ENCODE results near the gene GNB3. TPM values are rescaled to one million over a fixed set of nuclear protein-coding genes. Genes with fewer than 3 reads are reported as not detected.
A peak's percentile ranks its signal among the peaks of the same experiment; 100 is the strongest.

The GNB3 gene
- total and polyA plus RNA-seq, 2 of the 4 experiments (the other 2 are of a cell fraction), result 0.72 to 20.5 TPM

- no peak overlapping the region for H4K5ac ChIP-seq (ENCODE audit: low read depth, low read length)
- H2BK120ac ChIP-seq (ENCODE audit: low read depth, low read length), result no peak overlapping the region
- no peak overlapping the region for H3K18ac ChIP-seq (ENCODE audit: low read depth, low read length)
- peaks cover 2% of the 10 kb centered on the region; the same call in 1 of the 2 replicates for H3K27me3 ChIP-seq (ENCODE audit: control insufficient read depth, insufficient read depth, low read length)
- H3K4me2 ChIP-seq (ENCODE audit: low read depth, low read length), result no peak overlapping the region
- H2AK5ac ChIP-seq (ENCODE audit: low read depth, low read length), result peak overlapping the region; percentile 22
- CTCF ChIA-PET, result no interaction called here
- no peak overlapping the region for H3K4me3 ChIP-seq (ENCODE audit: insufficient read depth, low read depth, low read length)
- H3K9me3 ChIP-seq (ENCODE audit: control insufficient read depth, insufficient read depth, low read length), result no peaks in the 10 kb centered on the region
- POLR2A ChIA-PET (ENCODE audit: unreplicated experiment), result no interaction called here
- H3K27ac ChIP-seq (ENCODE audit: insufficient read depth, low read length), result no peak overlapping the region
- H4K8ac ChIP-seq (ENCODE audit: low read depth in 2 of 2, low read length in 2 of 2), result no peak overlapping the region
- H2AK9ac ChIP-seq (replicated peaks; ENCODE audit: low read depth, low read length, poor library complexity), result peak overlapping the region; percentile 93
- no peak overlapping the region for H3K9ac ChIP-seq (ENCODE audit: low read depth, low read length)
- peaks cover 9% of the 10 kb centered on the region for H3K36me3 ChIP-seq (ENCODE audit: control insufficient read depth, insufficient read depth, low read length)
- WGBS, 2 experiments (ENCODE audit: extremely low coverage in 2 of 2, insufficient read length in 1 of 2), result 92% methylated on average over 8 of the region's 17 CpGs; no CpG with 5 or more reads in 1 of the 2 experiments
- no TSS peak for BruUV-seq (replicated peaks)
- no peak overlapping the region for H2BK20ac ChIP-seq (ENCODE audit: low read depth, low read length)
- dilution Hi-C loops (cut with HindIII; ENCODE audit: low sequenced_read_pairs, unreplicated experiment), result no loop called here
- H3K56ac ChIP-seq (ENCODE audit: extremely low read depth, insufficient read depth, low read length), result no peak overlapping the region
- no peak overlapping the region for H3K23ac ChIP-seq (ENCODE audit: low read depth, low read length)
- H2BK15ac ChIP-seq (ENCODE audit: low read depth, low read length), result no peak overlapping the region
- ATAC-seq (ENCODE audit: low read depth), result no peak
- in situ Hi-C loops (cut with MboI; ENCODE audit: low sequenced_read_pairs), result loop anchor here (5.0 to 10.0 kb wide), 2 partner anchors 74 to 211 kb away; partner anchors contain the start of gene MLF2
- peaks cover 11 to 54% of the 10 kb centered on the region in 2 experiments; a peak in 3 of 4 replicates for H3K79me1 ChIP-seq (ENCODE audit: low read depth in 1 of 2, low read length in 2 of 2)
- no peak for DNase-seq
- H3K14ac ChIP-seq (replicated peaks; ENCODE audit: low read depth, low read length), result no peak overlapping the region
- intact Hi-C loops (cut with micrococcal nuclease), result loop anchor here (5.0 kb wide), 1 partner anchor 139 kb away; the partner anchor contains the start of gene ZNF384
- no peak overlapping the region for H2AFZ ChIP-seq (replicated peaks; ENCODE audit: low read length, poor library complexity)
- peaks cover 6% of the 10 kb centered on the region for H3K9me1 ChIP-seq (ENCODE audit: insufficient read depth, low read length)
- peaks cover 9% of the 10 kb centered on the region; the same call in 1 of the 2 replicates for H4K20me1 ChIP-seq (ENCODE audit: insufficient read depth, low read length)
- H3K4ac ChIP-seq (ENCODE audit: low read depth, low read length), result no peak overlapping the region
- TF ChIP-seq SMC3 (IDR thresholded peaks at IDR 0.05; ENCODE audit: low read depth, low read length), result no peak
- TF ChIP-seq MAFK (IDR thresholded peaks at IDR 0.05; ENCODE audit: low read depth, low read length), result no peak
- TF ChIP-seq MAZ (IDR thresholded peaks at IDR 0.05; ENCODE audit: borderline replicate concordance, low read depth, low read length), result no peak
- TF ChIP-seq POLR2A (IDR thresholded peaks at IDR 0.05; ENCODE audit: low read depth, low read length), result no peak
- no peak for TF ChIP-seq FOS (IDR thresholded peaks at IDR 0.05; ENCODE audit: low read depth, low read length)
- no peak for TF ChIP-seq USF2 (IDR thresholded peaks at IDR 0.05; ENCODE audit: low read depth, low read length)
- TF ChIP-seq CTCF (conservative IDR thresholded peaks at IDR 0.05; ENCODE audit: low read depth, low read length), result no peak
- TF ChIP-seq RAD21 (IDR thresholded peaks at IDR 0.05; ENCODE audit: low read length), result no peak
- no peak for TF ChIP-seq RFX5 (IDR thresholded peaks at IDR 0.05; ENCODE audit: low read depth, low read length)
- TF ChIP-seq RCOR1 (IDR thresholded peaks at IDR 0.05; ENCODE audit: insufficient replicate concordance, low read length), result no peak
- TF ChIP-seq ELK1 (IDR thresholded peaks at IDR 0.05; ENCODE audit: borderline replicate concordance, low read depth, low read length), result no peak
- no peak for TF ChIP-seq CHD1 (IDR thresholded peaks at IDR 0.05; ENCODE audit: low read depth, low read length)
- TF ChIP-seq CEBPB (IDR thresholded peaks at IDR 0.05; ENCODE audit: low read depth, low read length), result no peak
- no peak for TF ChIP-seq NFE2L2 (IDR thresholded peaks at IDR 0.05; ENCODE audit: low read depth, low read length)
- H4K91ac ChIP-seq (ENCODE audit: insufficient read depth, low read depth, low read length), result no peak overlapping the region
- H3K4me1 ChIP-seq (ENCODE audit: control insufficient read depth, insufficient read depth, low read length), result peaks cover 21% of the 10 kb centered on the region
- H2BK5ac ChIP-seq (ENCODE audit: low read depth, low read length, poor library complexity, severe bottlenecking), result no peak overlapping the region
These were observed 14.5 kb upstream of the GNB3 start for GRCh38 chr12:6826125-6826733.
